ENCODE data around the gene RGS6.

RGS6 gene

GRCh38 chr14:72172049-72172448 is 239.8 kb downstream of the RGS6 start:
- H3K9me3 Mint-ChIP-seq, result peaks cover 4% of the 10 kb centered on the region

DNA sequence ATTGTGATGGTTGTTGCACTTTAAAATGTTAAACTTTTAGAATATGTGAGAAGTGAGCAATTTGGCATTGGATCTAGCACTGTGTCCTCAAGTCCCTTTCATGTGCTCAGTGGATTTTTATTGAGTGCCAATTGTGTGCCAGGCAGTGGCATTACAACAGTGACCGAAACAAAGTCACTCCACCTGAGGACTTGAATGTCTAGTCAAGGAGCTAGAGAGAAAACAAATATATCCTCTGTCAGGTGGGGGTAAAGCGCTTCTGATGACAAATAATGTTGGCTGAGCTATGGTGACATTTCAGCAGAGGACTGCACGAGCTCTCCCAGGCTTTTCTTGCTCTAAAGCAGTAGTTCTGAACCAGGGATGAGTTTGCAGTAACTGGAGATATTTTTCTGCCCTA is 240.4 kb downstream of the RGS6 start:
- H3K9me3 Mint-ChIP-seq, result peaks cover 4% of the 10 kb centered on the region
- no peak for ATAC-seq
- no peak overlapping the region for H3K27ac Mint-ChIP-seq
- H3K4me3 Mint-ChIP-seq, result no peak overlapping the region
- H3K4me1 Mint-ChIP-seq, result peaks cover 6% of the 10 kb centered on the region
- no peaks in the 10 kb centered on the region for H3K36me3 Mint-ChIP-seq
- peaks cover 63% of the 10 kb centered on the region for H3K27me3 Mint-ChIP-seq

More at GRCh38 chr14:72172049-72172448, 239.8 kb downstream of the RGS6 start:
- H3K4me1 Mint-ChIP-seq, result peaks cover 6% of the 10 kb centered on the region
- no peak for ATAC-seq
- no peak overlapping the region for H3K4me3 Mint-ChIP-seq
- no peaks in the 10 kb centered on the region for H3K36me3 Mint-ChIP-seq
- peaks cover 60% of the 10 kb centered on the region for H3K27me3 Mint-ChIP-seq
- H3K27ac Mint-ChIP-seq, result no peak overlapping the region

DNA sequence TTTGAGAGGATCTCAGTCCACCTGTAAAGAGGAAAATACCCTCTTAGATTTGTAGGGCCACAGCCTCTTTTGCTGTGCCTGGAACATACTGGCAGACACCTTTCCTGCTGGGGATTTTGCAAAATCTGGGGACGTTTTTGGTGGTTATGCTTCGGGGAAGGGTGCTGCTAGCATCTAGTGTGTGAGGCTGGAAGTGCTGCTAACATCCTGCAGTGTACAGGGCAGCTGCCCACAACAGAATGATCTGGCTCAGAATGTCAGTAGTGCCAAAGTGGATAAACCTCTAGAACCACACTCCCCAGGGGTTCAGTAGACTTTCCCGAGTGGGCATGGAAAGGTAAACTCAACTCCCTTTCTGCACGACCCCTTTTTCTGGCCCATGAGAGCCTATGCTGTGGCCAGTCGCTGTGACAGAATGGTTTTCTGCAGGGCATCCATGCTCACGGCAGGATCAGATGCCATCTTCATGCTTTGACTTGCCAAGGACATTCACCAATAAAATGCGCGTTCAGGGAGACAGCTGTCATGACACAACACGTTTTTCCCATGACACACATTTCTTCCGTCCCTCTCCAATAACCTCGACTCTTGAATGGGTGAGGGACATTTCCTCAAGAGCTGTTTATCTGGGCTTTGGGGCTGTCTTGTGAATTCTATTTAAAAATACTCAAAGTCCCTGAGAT is 240.9 kb downstream of the RGS6 start:
- no peak overlapping the region for H3K27ac Mint-ChIP-seq
- H3K27me3 Mint-ChIP-seq, result peaks cover 61% of the 10 kb centered on the region
- H3K4me1 Mint-ChIP-seq, result peaks cover 6% of the 10 kb centered on the region
- no peaks in the 10 kb centered on the region for H3K36me3 Mint-ChIP-seq
- no peak overlapping the region for H3K4me3 Mint-ChIP-seq
- H3K9me3 Mint-ChIP-seq, result peaks cover 4% of the 10 kb centered on the region
- no peak for ATAC-seq

GRCh38 chr14:72177251-72177650 is 245.0 kb downstream of the RGS6 start:
- ATAC-seq, result no peak
- H3K9me3 Mint-ChIP-seq, result no peaks in the 10 kb centered on the region
- H3K4me3 Mint-ChIP-seq, result no peak overlapping the region
- no peaks in the 10 kb centered on the region for H3K4me1 Mint-ChIP-seq
- no peak overlapping the region for H3K27ac Mint-ChIP-seq
- no peaks in the 10 kb centered on the region for H3K36me3 Mint-ChIP-seq
- H3K27me3 Mint-ChIP-seq, result peaks cover 33% of the 10 kb centered on the region

DNA sequence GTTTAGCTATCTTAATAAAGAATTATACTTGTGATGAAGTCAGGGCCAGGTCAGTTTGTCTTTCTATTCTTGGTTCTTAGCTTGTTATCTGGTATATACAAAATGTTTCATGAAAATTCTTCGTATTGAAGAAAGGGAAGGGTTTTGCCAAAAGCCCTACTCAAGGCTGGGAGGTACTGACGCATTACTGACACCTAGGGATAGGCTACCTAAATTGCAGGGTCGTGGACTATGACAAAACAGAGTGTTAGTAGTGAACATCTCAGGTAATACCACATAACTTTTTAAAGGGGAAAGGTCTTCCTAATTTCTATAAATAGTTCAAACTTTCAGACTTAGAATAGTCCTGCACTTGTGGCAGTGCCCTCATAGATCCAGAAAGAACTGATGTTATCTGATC is 246.3 kb downstream of the RGS6 start:
- Mint-ChIP-seq H3K27me3 (peaks cover 33% of the 10 kb centered on the region), H3K4me3 (no peak overlapping the region), H3K9me3 (no peaks in the 10 kb centered on the region)

GRCh38 chr14:72182708-72183432 is 250.6 kb downstream of the RGS6 start:
- Mint-ChIP-seq H3K27me3 (peaks cover 8% of the 10 kb centered on the region), H3K36me3 (no peaks in the 10 kb centered on the region), H3K4me1 (no peaks in the 10 kb centered on the region), H3K27ac (no peak overlapping the region), H3K9me3 (no peaks in the 10 kb centered on the region), H3K4me3 (no peak overlapping the region)
- no peak for ATAC-seq

More for the DNA sequence above, 246.3 kb downstream of the RGS6 start:
- Mint-ChIP-seq H3K4me1 (no peaks in the 10 kb centered on the region), H3K36me3 (no peaks in the 10 kb centered on the region), H3K27ac (no peak overlapping the region)
- no peak for ATAC-seq

DNA sequence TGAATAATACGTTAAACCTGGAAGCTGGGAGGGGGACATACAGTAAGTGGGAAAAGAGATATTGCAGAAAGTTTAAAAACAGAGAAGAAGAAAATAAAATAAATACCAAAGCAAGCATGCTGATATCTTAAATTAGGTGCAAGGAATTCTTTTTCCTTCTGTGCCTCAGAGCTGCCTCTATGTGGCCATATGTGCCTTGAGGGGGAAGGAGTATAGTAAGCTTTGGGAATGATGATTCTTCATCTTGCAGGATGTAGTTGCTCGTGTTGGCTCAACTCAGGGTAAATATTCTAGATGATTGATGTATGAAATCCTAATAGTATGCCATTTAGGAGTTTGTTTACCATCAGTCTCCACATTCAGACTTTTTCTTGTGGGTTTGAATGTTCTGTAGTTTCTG is 251.4 kb downstream of the RGS6 start:
- Mint-ChIP-seq H3K27ac (no peak overlapping the region), H3K9me3 (no peaks in the 10 kb centered on the region), H3K36me3 (no peaks in the 10 kb centered on the region), H3K4me1 (no peaks in the 10 kb centered on the region), H3K27me3 (peaks cover under 1% of the 10 kb centered on the region), H3K4me3 (no peak overlapping the region)
- no peak for ATAC-seq

DNA sequence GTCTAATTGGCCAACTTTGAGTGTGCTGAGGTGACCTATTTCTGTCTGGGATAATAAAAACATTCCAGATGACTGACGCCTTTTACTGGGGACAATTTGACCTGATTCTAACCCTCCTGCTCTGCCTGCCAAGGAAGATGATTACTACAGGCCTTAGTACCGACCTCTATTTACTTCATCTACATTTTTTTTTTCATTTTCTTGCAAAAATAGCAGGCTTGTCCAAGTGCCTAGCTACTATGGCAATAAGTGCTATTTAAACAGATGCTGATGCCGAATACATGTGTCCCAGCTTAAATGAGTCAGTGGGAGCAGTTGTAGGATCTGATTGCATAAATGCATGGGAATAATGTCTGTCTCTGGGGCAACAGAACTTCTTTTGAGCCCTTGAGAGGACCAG is 254.3 kb downstream of the RGS6 start:
- no peaks in the 10 kb centered on the region for H3K36me3 Mint-ChIP-seq
- no peaks in the 10 kb centered on the region for H3K27me3 Mint-ChIP-seq
- no peak overlapping the region for H3K27ac Mint-ChIP-seq
- no peak for ATAC-seq
- H3K4me1 Mint-ChIP-seq, result no peaks in the 10 kb centered on the region
- no peaks in the 10 kb centered on the region for H3K9me3 Mint-ChIP-seq
- H3K4me3 Mint-ChIP-seq, result no peak overlapping the region

GRCh38 chr14:72196237-72197015 is 264.2 kb downstream of the RGS6 start:
- peaks cover 4% of the 10 kb centered on the region for H3K9me3 Mint-ChIP-seq
- no peaks in the 10 kb centered on the region for H3K4me1 Mint-ChIP-seq
- no peak overlapping the region for H3K27ac Mint-ChIP-seq
- H3K4me3 Mint-ChIP-seq, result no peak overlapping the region
- no peaks in the 10 kb centered on the region for H3K36me3 Mint-ChIP-seq
- H3K27me3 Mint-ChIP-seq, result no peaks in the 10 kb centered on the region
- ATAC-seq, result no peak

DNA sequence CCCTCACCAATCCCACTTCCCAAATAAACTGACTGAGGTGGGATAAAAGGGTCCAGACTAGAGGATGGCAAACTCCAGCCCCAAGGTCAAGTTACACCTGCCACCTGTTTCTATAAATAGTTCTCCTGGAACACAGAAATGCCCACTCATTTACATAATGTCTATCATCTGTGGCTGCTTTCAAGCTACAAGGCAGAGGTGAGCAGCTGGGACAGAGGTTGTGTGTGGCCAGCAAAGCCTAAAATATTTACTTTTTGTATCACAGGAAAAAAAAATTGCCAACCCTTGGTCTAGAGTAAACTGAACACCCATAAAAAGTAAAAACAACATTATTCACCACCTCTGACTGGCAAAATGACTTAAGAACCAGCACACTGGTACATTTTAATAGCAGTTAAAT is 269.4 kb downstream of the RGS6 start:
- Mint-ChIP-seq H3K27me3 (no peaks in the 10 kb centered on the region), H3K4me3 (no peak overlapping the region), H3K36me3 (no peaks in the 10 kb centered on the region), H3K4me1 (no peaks in the 10 kb centered on the region), H3K9me3 (peaks cover 3% of the 10 kb centered on the region), H3K27ac (no peak overlapping the region)
- no peak for ATAC-seq

GRCh38 chr14:72213424-72213823 is 281.2 kb downstream of the RGS6 start:
- Mint-ChIP-seq H3K4me1 (no peaks in the 10 kb centered on the region), H3K27me3 (peaks cover 15% of the 10 kb centered on the region), H3K9me3 (peaks cover 2% of the 10 kb centered on the region), H3K4me3 (no peak overlapping the region), H3K27ac (no peak overlapping the region), H3K36me3 (no peaks in the 10 kb centered on the region)
- no peak for ATAC-seq

DNA sequence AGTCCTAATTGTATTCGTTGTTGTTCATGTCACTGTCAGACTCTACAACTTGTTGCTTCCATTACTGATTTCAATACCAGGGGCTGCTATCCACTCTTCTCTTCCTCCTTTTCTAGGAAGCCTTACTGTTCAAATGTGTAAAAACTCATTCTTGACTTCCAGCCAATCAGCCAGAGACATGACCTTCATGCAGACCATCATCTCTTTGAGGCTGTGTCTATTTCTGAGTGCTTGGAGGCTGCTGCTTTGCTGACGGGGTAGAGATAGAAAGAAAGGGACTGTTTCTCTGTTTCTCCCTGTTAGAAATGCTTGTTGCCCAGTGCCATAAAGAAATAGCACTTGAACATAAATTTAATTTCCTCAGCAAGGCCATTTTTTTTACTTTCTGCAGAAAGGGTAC is 282.9 kb downstream of the RGS6 start:
- no peaks in the 10 kb centered on the region for H3K4me1 Mint-ChIP-seq
- H3K9me3 Mint-ChIP-seq, result peaks cover 2% of the 10 kb centered on the region
- ATAC-seq, result no peak
- H3K36me3 Mint-ChIP-seq, result no peaks in the 10 kb centered on the region
- no peak overlapping the region for H3K4me3 Mint-ChIP-seq
- no peak overlapping the region for H3K27ac Mint-ChIP-seq
- H3K27me3 Mint-ChIP-seq, result peaks cover 18% of the 10 kb centered on the region

DNA sequence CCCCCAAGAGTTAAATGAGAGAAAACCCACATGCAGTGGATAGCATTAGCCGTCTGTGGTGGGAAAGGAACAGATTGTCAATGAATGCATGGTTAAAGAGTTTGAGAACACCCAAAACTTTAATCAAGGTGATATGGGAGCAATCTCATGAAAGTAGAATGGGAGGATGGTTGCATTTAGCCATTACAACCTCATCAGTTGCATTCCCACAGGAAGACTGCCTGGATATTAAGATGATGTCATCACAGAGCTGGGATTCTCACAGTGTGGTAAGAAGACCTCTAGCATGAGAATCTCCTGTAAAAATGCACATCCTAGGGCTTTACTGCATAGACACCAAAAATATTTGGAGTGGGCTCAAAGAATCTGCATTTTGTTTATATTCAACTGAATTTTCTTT is 284.9 kb downstream of the RGS6 start:
- Mint-ChIP-seq H3K4me3 (no peak overlapping the region), H3K27ac (no peak overlapping the region), H3K36me3 (peaks cover 7% of the 10 kb centered on the region), H3K4me1 (no peaks in the 10 kb centered on the region), H3K9me3 (peaks cover 15% of the 10 kb centered on the region), H3K27me3 (peaks cover 19% of the 10 kb centered on the region)
- ATAC-seq, result no peak

DNA sequence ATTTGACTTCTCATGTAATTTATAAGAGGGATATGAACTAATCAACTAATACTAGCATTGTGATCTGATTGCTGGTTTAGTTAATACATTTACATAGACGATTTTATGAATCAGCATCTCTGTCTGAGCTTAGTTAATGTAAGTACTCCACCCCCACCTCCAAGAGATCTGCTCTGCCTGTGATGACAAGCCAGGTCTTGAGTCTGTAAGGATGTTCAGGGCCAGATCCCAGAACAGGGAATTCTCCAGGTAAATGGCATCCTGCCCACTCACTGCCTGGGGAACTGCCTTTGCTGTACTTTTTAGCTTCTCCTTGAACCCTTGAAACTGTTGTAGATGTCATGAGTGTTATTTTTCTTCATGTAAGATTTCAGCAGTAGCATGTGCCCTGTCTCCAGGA is 289.8 kb downstream of the RGS6 start:
- no peak overlapping the region for H3K4me3 Mint-ChIP-seq
- no peak for ATAC-seq
- no peaks in the 10 kb centered on the region for H3K4me1 Mint-ChIP-seq

DNA sequence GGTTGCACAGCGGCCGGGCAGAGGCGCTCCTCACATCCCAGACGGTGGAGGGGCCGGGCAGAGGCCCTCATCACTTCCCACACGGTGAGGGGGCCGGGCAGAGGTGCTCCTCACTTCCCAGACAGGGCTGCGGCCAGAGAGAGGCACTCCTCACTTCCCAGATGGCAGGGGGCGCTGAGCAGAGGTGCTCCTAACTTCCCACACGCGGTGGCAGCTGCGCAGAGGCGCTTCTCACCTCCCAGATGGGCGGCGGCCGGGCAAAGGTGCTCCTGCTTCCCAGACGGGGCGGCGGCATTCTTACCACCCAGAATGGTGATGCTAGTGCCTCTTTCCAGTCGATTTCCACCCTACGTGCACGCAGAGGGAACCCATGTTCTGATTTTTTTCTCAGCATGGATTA is 304.4 kb downstream of the RGS6 start:
- Mint-ChIP-seq H3K9me3 (no peaks in the 10 kb centered on the region), H3K4me1 (peaks cover 11% of the 10 kb centered on the region), H3K4me3 (no peak overlapping the region), H3K27ac (no peak overlapping the region), H3K36me3 (no peaks in the 10 kb centered on the region), H3K27me3 (peaks cover 13% of the 10 kb centered on the region)
- no peak for ATAC-seq

More for the DNA sequence above, 289.8 kb downstream of the RGS6 start:
- Mint-ChIP-seq H3K36me3 (peaks cover 7% of the 10 kb centered on the region), H3K27me3 (peaks cover 19% of the 10 kb centered on the region), H3K9me3 (peaks cover 12% of the 10 kb centered on the region), H3K27ac (no peak overlapping the region)

Measured in stimulated activated memory B cell treated with anti-CD40 and anti-IgM and Interleukin-4, amounts not matched to agents 10 μg/mL and 1 μg/mL and 100 μg/mL, for 72 hours (primary cell).